Jurkat, Clone E6-1 (cell line): ENCODE data around the gene CALHM5.
A peak's percentile ranks its signal among the peaks of the same experiment; 100 is the strongest.

Source experiments
- DNase-seq: peaks from one replicate; pipeline ENCODE4 v3.0.0-alpha.2; 2011; ENCODE audit warnings: low read depth, low spot score
- H3K4me3 ChIP-seq: 2 replicates; pipeline ENCODE4 v1.5.1; 2011; ENCODE audit warnings: mild to moderate bottlenecking, low read length, control low read depth, moderate library complexity

Gene CALHM5

GRCh38 chr6:116535109-116535508 is 23.7 kb downstream of the CALHM5 start:
- DNase-seq, result no peak
- H3K4me3 ChIP-seq, result no peak overlapping the region

DNA sequence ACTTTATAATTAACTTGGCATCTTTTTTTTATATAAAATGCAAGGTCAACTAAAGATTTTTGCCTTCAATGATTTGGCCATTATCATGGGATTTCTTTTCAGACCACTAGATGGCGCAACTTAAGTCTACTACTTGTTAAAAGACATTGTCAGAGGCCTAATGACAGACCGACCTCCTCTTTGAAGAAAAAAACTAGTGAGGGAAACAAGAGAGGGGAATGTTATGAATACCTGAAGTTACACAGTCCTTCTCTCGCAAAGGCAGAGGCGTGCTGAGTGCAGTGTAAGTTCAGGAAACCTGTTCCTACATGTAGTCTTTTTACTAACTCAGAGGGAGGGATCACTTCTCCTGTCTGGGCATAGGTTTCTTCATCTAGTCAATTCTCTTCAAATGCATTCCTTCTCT is 24.8 kb downstream of the CALHM5 start:
- peak; percentile 59 for DNase-seq
- H3K4me3 ChIP-seq, result no peak overlapping the region

DNA sequence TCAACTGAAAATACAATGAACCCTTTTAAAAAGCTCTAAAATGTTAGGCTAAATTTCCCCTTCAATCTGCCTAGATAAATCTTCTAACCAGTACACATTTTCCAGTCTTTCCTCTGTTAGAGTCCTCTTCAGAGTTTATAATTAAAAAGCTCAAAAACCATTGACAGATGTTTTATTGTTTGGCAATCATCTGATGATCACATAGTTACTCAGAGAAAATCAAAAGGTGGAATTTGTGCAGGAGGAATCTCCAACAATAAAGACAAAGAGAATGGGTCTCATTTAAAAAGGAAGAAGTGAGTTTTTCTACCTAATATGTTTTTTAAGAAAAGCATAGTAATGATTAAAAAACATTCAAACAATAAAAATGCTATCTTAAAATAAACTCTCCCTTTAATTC is 31.0 kb downstream of the CALHM5 start:
- no peak overlapping the region for H3K4me3 ChIP-seq
- no peak for DNase-seq

- no peak for DNase-seq
- H3K4me3 ChIP-seq, result no peak overlapping the region
Observed at GRCh38 chr6:116543149-116543548, 31.7 kb downstream of the CALHM5 start.

DNA sequence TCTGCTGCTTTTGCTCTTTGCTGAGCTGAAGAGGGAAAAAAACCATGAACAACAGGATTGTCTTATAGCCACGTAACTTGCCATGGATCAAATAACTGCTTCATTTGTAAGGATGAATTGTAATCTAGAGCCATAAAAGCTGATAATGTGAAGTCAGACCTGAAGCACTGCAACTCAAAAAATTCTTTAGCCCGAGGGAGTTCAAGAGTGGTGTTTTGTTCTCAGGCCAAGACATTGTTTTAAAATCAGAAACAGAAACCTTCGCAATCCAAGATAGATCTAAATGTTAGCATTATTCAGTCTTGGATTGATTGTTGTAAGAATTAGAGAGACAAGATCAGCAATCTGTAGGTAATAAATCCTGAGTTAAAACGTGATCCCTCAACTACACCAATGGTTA is 34.2 kb downstream of the CALHM5 start, which contains the start of gene TRAPPC3L:
TSS of gene TRAPPC3L (minus strand) at position 34 of the 400 bp plus-strand sequence. CDS start 170 bp downstream, outside the sequence.
- H3K4me3 ChIP-seq, result no peak within 1 kb of the TSS
- no peak for DNase-seq

DNA sequence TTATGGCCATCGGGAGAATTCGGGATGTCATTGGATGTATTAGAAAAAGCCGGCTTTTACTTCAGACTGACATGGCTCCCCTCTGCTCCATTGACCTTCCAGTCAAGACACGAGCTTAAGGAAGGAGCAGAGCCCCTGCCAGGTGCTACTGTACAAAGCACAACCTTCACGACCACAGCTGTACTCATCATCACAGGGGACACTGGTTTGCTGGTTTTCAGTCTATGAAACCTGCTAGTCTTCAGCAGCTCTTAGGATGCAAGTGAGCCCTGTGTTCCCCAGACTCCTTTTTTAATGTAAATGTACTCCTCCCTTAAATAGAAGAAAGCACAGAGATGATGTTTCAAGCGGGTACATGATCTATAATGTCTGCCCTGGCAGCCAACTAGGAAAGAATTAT is 35.9 kb downstream of the CALHM5 start:
- no peak for DNase-seq
- no peak overlapping the region for H3K4me3 ChIP-seq

DNA sequence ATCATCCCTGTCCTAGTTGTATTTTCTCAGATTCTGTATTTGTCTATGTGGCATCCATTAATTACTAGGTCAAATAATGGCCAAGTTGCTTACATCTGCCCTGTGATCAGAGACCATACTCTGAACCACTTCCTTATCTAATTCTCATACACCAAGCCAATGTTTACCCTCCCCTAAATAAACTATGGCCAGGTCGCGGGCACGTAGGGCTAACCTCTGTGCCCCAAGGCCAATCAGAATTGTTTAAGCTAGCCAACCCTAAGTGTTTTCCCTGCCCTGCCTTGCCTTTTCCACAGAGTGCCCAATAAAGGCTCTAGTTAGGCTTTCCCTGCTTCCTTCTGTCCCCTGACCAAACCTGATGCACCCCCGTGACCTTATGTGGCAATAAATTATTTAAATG is 39.4 kb downstream of the CALHM5 start:
- DNase-seq, result no peak

GRCh38 chr6:116553451-116553850 is 42.0 kb downstream of the CALHM5 start, which contains the start of gene CALHM4:
Gene CALHM4 (plus strand): TSS chr6:116553751. CDS start chr6:116553794, 43 bp downstream.
- DNase-seq, result no peak
- H3K4me3 ChIP-seq, result no peak within 1 kb of the TSS

More for the DNA sequence above, 39.4 kb downstream of the CALHM5 start:
- no peak overlapping the region for H3K4me3 ChIP-seq

DNA sequence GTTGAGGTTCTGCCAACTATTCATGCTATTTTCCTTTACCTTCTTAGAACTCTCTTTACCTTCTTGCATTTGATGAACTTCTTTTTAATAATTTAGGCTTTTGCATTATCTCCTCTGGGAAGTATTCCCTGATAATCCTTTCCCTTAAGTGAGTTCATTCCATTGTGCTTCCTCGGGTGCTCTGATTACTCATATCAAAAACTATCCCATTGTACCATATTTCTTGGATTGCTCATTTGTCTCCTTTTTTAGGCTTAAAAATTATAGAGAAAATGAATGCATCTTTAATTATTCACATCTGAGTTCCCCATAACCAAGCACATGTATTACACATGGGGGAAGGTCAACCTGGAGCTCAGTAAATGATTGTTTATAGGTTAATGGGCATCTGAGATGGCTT is 44.6 kb downstream of the CALHM5 start:
- DNase-seq, result no peak
- H3K4me3 ChIP-seq, result no peak overlapping the region

- no peak overlapping the region for H3K4me3 ChIP-seq
- no peak for DNase-seq
Observed at GRCh38 chr6:116556814-116557415, 45.5 kb downstream of the CALHM5 start.

- no peak overlapping the region for H3K4me3 ChIP-seq
- DNase-seq, result no peak
Observed at GRCh38 chr6:116557893-116558292, 46.5 kb downstream of the CALHM5 start.

- no peak overlapping the region for H3K4me3 ChIP-seq
- DNase-seq, result no peak
Observed at GRCh38 chr6:116560130-116560529, 48.7 kb downstream of the CALHM5 start.

DNA sequence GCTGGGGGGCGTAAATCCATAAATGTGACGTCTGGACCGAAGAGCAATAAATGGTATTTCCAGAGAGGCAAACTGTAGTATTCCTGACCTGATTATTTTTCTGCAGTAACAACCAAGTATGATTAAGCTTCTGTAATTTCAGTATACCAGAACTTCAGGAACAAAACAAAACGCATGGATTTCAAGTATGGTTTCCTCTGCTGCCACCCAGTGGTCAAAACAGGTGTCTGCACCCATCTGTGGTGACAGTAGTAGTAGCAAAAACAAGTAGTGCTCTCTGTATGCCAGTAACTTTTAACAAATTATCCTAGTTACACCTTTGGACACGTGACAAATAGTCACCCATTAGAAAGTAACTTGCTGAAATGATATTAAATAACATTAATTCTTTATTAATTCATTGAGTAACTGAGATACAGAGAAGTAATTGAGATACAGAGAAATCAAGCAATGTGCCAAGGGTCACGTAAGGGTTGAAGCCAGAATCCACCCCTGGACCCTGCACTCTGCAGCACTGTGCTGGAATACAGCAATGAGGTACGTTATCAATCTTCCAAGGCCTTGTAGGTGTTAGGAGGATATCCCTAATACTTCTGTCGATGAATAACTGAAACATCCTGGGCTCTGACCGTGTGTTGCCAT is 50.1 kb downstream of the CALHM5 start:
- no peak overlapping the region for H3K4me3 ChIP-seq
- DNase-seq, result peak; percentile 54

DNA sequence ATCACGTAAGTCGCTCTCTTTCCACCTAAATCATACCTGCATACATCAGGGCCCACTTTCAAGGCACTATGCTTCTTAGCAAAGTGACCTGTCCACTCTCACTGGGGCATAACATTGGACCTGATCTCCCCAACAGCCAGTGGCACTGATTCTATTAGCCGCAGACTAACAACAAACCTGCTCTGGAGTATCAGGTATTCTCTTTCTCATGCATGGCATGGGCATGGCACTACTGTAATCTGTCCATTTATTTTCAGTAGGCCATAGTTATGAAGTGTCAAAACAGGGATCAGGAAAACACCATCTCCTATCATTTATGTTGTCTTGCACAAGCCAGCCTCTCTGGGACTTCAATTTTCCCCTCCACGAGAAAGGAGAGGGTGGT is 50.6 kb downstream of the CALHM5 start:
- no peak for DNase-seq
- H3K4me3 ChIP-seq, result no peak overlapping the region

DNA sequence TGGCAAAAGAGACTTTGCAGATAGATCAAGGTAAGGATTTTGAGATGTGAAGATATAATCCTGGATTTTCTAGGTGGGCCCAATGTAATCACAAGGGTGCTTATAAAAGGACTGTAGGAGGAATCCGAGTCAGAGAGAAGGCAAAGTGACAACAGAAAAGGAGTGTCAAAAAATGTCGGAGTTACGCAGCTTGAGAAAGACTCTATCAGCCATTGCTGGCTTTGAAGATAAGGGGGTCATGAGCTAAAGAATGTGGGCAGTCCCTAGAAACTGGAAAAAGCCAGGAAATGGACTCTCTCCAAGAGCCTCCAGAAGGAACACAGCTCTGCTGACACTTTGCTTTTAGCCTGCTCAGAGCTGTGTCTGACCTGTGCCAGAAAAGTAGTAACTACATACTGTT is 51.2 kb downstream of the CALHM5 start:
- no peak overlapping the region for H3K4me3 ChIP-seq
- DNase-seq, result no peak

- no peak for DNase-seq
- no peak overlapping the region for H3K4me3 ChIP-seq
Observed at GRCh38 chr6:116563830-116564229, 52.4 kb downstream of the CALHM5 start.

DNA sequence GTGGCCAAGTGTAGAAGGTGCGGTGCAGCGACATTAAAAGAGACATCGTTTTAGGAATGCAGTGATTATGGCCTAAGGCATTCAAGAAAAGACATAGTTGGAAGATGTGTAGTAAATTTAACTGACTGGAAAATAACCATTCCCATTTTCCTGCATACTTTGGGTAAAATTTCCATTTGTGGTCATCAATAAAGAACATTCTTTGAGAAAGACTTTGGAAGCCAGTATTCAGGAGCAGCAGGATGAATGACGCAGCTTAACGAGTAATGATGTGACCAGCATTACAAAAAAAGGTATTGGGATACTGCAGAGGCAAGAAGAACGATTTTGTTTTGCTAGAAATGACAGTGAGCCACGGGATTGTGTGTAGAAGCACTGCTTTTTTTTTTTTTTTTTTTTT is 52.9 kb downstream of the CALHM5 start:
- no peak for DNase-seq
- no peak overlapping the region for H3K4me3 ChIP-seq

DNA sequence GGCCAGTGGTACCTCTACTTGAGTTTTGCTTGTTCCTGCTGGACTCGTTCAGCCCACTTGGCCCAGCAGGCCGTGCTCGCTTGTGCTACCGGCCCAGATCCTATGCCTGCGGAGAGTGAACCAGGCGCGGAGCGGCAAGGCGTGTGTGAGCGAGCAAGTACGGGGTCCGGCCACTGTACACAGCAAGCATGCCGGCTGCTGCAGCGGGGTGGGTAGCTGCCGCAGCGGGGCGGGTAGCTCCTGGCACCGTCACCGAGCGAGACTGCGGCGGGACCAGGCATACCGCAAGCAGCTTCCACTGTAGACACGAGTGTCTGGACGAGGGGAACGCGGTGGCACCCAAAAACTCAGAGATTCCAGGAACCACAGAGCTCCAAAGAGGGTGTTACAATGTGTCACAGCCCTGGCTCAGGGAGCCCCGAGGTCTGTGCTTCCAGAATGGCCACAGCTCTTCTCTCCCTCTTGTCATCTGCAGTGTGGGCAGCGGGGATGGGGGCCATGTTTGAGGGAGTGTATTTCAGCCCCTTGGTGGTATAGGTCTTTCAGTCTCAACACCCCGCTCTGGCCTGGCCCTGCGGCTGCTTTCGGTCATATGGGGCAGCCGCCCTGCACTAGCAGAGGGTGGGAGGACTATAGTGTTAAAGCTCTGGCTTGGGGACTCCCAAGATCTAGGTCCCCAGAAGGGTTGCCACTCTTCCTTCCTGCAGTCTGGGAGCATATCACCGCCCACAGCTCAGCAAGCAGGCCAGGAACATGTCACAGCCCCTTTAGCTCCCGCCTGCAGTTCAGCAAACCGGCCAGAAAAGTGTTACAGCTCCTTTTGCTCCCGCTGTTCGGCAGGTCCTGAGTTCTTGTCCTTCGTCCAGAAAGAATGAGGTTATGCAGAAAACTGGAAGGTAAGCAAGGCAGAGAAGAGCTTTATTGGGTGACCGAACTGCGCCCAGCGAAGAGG is 53.8 kb downstream of the CALHM5 start:
- H3K4me3 ChIP-seq, result no peak overlapping the region
- DNase-seq, result no peak

GRCh38 chr6:116568111-116568510 is 56.7 kb downstream of the CALHM5 start:
- no peak overlapping the region for H3K4me3 ChIP-seq
- DNase-seq, result no peak
